HG02981 (cell line): ENCODE data around the gene MRPL44.
A peak's percentile ranks its signal among the peaks of the same experiment; 100 is the strongest.

ENCODE experiments used
- ATAC-seq: cut with Tn5 transposase; IDR thresholded peaks from one replicate; pipeline ENCODE4 v1.9.1; 2021; ENCODE audit warnings: mild to moderate bottlenecking, moderate library complexity; ENCODE audit not compliant: unreplicated experiment

The MRPL44 gene

DNA sequence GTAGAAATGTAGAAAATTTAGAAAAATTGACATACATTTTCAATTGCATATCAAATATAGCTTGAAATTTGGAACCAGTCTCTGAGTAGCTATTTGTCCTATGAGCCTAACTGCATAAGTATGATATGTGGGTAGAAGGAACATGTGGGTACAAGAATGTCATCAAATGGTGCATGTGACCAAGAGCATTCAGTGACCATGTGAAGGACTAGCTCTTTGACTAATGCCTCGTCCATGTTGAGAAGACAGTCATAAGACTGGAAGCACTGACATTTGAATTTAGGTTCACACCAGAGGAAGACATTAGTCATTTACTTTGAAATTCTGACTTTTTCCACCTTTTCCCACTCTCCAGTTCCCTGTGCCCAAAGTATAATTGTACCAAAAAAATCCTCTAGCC is 12.6 kb downstream of the MRPL44 start:
- no peak for ATAC-seq

DNA sequence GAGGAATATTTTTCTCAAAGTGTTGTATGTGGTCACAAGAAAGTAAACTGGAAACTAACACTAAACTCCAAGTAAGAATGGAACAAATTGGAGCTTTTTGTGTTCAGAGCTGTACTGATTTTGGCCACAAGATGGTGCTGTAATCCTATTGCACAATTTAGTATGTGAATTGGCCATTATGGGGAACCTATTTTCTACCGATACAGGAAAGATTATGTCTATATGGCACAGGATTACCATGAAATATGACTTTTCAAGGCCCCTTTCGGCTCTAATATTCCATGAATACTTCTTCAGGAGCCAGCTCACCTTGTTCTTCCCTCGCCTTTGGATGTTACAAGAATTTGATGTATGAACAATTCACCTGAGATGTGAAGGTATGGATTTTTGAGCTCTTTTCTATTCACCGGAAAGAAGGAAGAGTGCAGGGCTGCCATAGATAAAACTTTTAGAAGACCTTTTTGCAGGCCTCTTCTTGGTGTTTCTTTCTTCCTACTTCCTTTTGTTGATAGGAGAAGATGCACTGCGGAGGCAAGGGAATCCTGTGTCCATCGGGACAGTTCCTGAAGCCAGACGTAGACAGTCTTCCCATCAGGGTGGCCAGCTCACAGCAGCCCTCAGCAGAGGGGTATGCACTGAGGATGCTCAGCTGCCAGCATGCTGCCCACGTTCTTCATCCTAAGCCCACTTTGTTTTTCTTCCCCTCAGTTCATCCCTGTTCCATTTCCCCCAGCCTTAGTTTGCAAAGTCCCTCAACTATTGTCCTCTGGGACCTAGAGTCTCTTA is 13.3 kb downstream of the MRPL44 start:
- no peak for ATAC-seq

DNA sequence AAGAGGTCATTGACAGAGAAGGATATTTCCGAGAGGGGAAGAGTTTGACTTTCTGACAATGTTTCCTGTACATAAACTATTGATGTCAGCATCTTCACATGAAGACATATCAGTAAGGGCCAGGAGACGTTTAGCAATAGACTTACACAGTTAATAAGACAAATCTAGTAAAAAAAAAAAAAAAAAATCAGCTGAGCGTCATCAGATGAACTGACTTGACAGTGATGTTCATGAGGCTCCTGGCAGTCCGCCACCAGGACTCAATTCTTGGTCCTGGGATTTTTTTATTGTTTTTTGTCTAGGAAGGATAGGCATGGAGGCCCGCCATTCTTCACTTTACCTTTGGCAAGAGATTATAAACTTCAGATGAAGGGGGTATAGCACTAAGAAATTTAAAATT is 14.5 kb downstream of the MRPL44 start:
- no peak for ATAC-seq

DNA sequence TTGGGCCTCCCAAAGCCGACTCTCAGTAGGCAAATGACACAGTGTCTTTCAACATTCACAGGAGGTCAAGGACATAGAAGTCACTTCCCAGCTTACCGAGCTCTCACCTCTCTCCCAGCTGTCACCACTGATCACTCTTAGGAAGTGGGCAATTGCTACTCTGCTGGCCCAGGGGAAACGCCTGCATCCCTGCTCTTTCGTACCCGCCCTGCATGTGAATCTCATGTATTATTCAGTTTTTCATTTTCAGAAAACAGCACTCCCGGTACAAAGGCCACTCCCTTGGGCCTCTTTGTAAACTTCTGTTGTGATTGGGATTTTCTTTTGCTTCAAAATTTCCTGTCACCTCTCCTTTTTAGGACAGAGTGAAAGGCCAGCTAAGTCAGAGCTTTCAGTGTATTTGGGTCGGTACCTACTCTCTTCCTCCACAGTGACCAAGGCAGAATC is 15.4 kb downstream of the MRPL44 start:
- ATAC-seq: no peak

DNA sequence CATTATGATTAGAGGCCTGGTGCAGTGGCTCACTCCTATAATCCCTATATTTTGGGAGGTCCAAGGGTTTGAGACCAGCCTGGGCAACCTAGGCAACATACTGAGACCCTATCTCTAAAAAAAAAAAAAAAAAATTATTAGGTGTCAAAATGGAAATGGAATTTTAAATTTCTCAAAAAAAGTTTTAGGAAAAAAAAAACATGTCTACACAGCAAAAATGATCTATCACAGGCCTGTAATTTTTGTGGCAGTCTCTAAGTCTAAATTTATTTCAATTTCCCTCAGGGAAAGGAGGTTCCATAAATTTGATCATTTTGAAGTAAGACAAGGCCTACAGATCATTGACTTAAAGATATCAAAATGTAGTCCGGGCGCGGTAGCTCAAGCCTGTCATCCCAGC is 16.3 kb downstream of the MRPL44 start:
- no peak for ATAC-seq

DNA sequence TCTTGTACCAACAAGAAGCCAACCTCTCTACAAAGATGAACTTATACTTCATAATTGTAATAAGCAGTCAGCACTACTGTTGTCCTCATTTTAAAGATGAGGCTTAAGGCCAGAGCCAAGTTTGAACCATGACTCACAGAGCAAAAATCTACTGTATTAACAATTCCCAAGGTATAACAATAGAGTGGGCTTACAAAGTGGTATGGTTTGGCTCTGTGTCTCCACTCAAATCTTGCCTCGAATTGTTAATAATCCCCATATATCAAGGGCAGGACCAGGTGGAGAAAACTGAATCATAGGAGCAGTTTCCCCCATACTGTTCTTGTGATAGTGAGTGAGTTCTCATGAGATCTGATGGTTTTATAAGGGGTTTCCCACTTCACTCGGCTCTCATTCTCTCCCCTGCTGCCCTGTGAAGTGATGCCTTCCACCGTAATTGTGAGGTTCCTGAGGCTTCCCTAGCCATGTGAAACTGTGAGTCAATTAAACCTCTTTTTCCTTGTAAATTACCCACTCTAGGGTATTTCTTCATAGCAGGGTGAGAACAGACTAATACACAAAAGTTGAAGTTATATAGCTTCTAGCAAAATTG is 19.5 kb downstream of the MRPL44 start:
- no peak for ATAC-seq

DNA sequence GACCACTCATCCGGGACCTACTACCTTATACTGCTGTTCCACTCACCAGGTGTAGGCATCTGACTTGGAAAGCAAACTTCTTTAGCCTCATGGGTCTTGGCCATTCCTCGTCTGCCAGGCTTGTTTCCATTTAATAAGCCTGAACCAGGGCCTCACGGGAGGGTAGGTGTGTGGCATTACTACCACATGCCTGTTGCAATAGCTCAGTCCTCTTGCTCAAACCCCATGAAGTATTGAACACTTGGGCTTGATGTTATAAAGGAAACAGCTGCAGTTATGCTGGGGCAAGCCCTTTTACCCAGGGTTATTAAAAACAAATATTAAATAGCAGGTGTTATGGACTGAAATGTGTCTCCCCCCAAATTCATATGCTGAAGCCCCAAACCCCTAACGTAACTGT is 21.2 kb downstream of the MRPL44 start:
- no peak for ATAC-seq

DNA sequence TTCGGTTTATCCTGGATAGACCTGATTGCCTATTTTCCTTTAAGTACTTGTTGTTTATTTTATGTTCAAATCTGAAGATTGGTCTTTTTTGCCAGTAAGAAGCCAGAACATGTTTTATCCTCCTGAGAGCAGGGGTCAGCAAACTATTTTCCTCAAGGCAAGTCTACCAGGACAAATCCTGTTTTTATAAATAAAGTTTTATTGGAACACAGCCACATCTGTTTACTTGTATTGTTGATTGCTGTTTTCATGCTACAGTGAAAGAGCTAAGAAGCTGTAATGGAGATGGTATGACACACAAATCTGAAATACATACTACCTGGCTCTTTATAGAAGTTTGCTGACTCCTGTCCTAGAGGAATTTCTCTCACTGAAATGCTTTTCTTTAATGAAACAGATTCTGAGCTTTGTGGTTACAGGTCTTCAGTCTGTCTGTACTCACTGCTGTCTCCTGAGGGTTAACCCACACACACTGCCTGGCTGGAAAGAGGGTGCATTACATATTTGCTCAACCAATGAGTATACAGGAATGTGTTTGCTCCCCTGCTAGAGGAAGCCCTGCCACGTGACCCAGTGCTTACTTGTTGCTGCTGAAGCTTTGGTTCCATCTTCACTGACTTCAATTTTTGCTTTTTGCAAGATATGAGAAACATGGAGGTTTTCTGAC is 22.6 kb downstream of the MRPL44 start:
- no peak for ATAC-seq

DNA sequence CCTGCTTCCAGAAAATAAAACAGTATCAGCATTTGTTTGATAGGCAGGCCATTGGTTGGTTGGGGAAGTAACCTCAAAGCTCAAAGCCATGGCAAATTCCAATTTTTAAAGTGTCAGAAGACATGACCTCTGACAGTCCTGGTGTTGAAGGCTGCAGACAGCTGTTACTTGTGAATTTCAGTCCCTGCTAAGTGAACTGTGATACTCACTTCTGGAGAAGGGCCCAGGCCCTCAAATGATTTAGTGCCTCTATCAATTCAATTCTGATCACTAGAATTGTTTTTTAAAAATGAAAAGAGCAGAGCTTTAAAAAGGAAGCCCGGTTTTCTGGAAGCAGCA is 23.1 kb downstream of the MRPL44 start:
- no peak for ATAC-seq

DNA sequence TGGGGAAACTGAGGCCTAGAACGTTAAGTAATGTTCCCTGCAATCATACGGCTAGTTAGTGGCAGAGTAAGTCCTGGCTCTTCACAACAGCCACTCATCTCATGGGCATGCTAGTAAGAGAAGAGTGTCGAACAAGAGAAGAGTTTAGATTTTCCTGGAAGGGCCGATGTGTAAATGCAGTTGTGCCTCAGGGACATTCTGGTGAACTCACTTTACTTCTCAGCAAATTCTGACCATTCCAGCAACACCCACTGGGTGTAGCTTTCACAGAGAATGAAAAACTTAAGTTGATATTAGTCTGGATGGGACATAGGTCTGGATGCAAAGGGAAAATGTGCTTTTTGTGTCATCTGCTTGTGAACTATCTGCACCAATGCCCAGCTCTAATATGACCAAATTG is 23.5 kb downstream of the MRPL44 start:
- ATAC-seq: no peak

DNA sequence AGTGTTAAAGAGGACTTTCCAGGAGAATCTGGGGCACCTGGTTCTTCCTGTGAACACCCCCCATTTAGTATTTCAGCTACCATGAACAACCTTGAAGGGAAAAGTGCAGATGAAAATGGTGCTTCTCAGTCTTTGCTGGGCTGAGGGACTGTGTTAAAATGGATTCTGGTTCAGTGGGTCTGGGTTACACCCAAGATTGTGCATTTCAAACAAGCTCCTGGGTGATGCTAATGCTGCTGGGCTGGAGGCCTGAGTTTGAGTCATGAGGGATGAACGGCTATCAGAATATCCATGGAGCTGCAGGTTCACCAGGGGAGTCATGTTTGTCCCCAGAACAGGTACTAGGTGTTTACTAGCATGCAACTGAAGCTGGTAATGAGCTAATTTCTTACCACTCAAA is 24.0 kb downstream of the MRPL44 start:
- no peak for ATAC-seq

DNA sequence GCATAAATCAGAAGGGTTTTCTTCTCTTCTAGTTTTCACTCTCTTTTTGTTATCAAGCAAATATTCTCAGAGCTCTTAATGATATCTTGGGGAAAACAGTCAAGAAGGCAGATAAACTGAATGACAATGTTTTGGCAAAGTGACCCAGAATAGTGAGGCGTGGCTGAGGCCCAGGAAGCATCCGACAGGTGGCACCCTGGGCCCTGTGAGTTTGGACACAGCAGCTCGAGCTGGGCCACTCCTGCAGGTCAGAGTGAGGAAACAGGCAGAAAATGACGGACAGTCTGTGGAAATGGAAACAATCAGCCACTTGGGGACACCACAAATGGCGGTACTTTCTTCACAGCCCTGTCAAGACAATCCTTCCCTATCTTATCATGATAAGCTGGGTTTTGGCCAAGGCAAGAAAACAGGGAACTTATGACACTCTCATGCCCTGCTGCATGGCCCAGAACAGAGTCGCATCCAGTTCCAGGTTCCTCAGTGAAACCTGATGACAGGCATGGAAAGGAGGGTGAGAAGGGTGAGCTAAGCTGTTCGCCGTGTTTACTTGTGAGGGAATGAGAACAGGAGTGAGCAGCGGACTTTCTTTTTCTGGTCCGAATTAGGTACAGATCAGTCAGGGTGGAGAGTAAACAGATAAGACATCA is 32.1 kb downstream of the MRPL44 start:
- no peak for ATAC-seq

DNA sequence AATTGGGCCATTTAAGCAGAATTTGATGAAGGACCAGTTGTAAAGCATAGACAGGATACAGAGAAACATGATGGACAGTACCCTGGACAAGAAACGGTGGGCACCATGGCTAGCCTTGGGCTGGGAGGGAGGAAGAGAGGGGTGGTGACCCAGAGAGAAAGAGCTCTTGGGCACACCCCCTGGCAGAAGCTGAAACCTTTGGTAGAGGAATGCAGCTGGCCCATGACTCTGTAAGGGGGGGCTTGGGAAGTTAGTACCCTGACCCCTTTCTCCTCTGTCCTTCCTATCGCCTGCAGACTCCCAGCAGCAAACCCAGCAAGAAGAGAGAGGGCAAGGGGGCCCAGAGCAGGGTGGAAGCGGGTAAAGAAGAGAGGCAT is 32.6 kb downstream of the MRPL44 start:
- ATAC-seq: no peak

DNA sequence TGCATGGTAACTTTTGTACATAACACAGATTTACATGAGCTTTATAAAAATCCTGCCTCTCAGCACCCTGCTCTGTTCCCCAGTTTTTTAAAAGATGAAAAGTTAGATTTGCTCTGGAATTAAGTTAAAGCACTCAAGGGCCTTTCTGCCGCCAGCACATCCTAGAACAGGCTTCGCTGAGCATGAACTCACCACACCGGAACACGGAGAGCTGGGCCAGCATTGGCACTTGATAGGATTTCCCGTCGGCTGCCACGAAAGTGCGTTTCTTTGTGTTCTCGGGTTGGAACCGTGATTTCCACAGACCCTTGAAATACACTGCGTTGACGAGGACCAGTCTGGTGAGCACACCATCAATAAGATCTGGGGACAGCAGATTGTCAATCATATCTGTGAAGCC is 34.3 kb downstream of the MRPL44 start:
- ATAC-seq: no peak

DNA sequence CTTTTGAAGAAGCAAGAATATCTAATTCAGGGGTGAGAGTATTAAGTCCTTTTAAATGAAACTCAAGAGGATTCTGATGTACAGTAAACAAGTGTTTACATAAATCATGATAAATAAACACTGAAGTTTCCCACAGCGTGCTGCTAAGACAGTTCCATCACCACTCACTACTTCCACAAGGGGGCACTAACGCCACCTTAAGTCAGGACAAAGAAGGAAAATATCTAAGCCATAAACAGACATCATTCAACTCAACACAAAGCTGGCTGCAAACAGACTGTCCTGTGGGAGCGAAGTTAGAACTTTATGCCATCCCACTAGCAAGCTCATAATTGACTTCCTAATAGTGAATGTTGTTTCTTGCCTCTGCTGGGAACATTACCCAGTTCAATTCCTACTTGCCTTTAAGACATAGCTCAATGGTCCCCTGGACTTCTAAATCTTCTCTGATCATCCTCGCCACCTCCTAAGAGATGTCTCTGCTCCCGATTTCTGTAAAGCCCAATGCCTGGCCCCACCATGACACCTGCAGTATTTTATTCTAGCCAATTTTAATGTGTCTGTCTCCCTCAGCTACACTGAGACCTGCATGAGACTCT is 36.5 kb downstream of the MRPL44 start:
- peak; percentile 61 for ATAC-seq

DNA sequence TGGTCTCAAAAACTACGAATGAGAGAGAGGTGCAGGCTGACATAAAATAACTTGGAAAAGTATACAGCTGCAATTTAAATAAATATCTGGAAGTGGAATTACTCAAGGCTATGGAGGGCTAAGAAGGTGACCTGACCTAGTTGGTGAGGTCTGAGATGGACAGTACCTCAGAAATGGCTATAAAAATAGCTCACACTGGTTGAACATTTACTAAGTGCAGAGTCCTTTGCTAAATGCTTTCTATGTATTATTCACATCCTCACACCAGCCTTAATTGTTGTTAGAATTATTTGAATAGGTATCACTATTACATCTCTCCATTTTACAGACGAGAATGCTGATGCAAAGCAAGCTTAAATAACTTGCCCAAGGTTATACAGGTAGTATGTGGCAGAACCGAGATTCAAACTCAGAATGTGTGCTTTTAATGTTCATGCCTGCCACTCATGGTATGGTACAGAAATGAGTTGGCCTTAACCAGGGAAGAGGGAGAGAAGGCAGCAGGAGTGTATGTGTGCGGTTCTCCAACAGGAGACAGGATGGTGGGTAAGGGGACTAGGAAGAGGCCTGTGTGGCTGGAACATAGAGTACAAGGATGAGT is 37.4 kb downstream of the MRPL44 start:
- ATAC-seq: no peak

DNA sequence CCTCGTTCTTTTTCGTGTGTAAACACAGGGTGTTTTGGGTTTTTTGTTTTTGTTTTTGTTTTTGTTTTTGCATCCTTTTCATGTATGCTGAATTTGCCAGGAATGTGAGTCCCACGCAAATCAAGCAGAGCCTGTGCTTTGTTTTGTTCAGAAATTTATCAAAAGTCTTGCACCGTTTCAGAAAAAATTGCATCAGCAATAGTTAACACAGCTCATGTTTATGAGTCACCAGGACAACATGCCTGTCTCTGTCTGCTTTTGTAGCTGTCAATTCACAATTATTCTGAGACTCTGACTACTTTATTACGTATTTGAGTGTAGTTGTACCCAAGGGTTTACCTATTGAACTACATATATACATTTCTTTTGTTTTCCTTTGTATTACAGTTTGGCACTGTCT is 38.3 kb downstream of the MRPL44 start:
- no peak for ATAC-seq

DNA sequence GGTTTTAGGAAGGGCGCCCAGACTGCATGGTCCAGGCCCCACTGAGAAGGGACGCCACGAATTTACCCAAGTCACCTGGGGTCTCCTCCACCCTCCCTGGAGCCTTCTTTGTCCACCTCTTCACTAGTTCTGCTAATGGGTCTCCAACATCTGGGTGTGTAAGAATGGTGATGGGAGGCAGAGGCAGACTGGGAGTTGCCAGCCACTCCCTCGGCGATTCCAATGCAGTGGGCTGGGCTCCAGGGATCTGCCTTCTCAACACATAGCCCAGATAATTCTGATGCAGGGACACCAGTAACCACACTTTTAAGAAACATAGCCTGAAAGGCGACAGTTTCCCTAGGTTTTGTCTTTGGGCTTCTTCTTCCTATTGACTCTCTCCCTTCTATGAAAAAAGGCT is 39.1 kb downstream of the MRPL44 start:
- ATAC-seq: no peak

DNA sequence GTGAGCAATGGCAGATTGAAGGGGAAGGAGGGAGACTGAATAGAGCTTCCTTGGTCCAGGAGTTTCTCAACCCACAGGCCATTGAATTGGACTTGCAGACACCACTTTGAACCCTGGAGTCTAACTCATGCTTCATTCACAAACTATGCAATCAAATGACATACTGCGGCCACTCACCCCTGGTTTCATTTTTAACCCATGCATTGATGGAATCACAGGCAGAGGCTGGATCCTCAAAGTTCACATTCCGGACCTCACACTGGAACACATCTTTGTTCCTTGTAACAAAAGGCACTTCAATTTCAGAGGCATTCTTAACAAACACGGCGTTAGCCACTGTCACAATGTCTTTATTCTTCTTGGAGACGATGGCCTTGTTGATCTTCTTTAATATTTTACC is 40.7 kb downstream of the MRPL44 start:
- no peak for ATAC-seq

DNA sequence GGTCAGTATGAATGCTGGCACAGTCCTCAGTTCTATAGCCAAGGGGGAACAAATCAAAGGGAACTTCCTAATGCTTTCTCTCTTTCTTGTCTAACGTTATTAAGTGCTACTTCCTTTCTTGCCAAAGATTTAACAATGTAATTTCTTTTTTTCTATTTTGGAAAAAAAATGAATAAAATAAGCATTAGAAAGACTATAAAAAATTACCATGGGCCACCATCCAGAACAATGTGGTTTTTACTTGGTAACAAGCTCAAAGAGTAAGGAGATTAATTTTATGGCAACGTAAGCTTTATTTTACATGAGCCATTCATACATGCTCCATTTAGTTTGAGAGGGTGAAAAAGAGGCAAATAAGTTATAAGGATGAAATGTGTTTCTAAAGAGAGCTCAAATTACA is 41.7 kb downstream of the MRPL44 start:
- no peak for ATAC-seq

DNA sequence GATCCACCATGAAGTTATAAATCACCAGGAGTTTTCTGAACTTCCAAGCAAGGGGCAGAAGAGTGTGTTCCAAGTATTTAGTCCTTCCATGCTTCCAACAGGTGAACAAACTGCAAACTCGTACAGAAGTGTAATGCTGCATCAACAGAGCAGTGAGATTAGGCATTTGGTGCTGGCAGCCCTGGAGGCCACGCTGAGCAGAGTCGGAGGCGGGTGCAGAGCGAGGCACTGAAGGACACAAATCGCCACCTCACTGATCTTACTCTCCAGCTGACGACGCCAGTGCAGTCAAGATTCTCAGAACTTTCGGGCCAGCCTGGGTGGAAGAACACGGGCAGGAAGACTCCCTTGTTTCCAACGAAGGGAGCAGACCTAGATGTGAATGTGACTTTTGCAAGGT is 42.6 kb downstream of the MRPL44 start:
- no peak for ATAC-seq
